Heart left ventricle (tissue), 16 donors: ENCODE data around the gene LYZL1. TPM values are rescaled to one million over a fixed set of nuclear protein-coding genes. Genes with fewer than 3 reads are reported as not detected.

Source experiments
- ATAC-seq, 4 donors: fragments of 200-7000 bp; cut with Tn5 transposase; one replicate each; pipeline ENCODE4 v1.9.1; 2020 to 2022; ENCODE audit warnings: moderate library complexity in 4 of 4, mild to moderate bottlenecking in 3 of 4, moderate number of reproducible peaks in 1 of 4
- DNase-seq, 5 donors: peaks; one replicate each; pipeline ENCODE4 v3.0.0-alpha.2; 2020
- H3K27ac ChIP-seq, 12 donors: fragments of 200-600 bp; sonication (generic) in 4 of 12; one replicate each; pipeline versions ENCODE4 v1.5.0 to v1.8.0; 2016 to 2022; ENCODE audit warnings: mild to moderate bottlenecking in 2 of 12
- H3K27me3 ChIP-seq, 9 donors: fragments of 200-600 bp; sonication (generic) in 2 of 9; one replicate each; pipeline versions ENCODE4 v1.5.1 to v1.8.0; 2016 to 2022; ENCODE audit warnings: mild to moderate bottlenecking in 3 of 9
- H3K36me3 ChIP-seq, 9 donors: fragments of 200-600 bp; sonication (generic) in 2 of 9; one replicate each; pipeline versions ENCODE4 v1.5.0 to v1.8.0; 2018 to 2022; ENCODE audit warnings: mild to moderate bottlenecking in 2 of 9
- H3K4me1 ChIP-seq, 12 donors: fragments of 200-600 bp; sonication (generic) in 4 of 12; one replicate each; pipeline versions ENCODE4 v1.5.0 to v1.8.0; 2016 to 2022; ENCODE audit warnings: mild to moderate bottlenecking in 3 of 12
- H3K4me3 ChIP-seq, 12 donors: fragments of 200-600 bp; sonication (generic) in 4 of 12; one replicate each; pipeline versions ENCODE4 v1.5.0 to v1.8.0; 2017 to 2022; ENCODE audit warnings: mild to moderate bottlenecking in 9 of 12, moderate library complexity in 4 of 12
- H3K9me3 ChIP-seq, 12 donors: fragments of 200-600 bp; sonication (generic) in 4 of 12; one replicate each; pipeline versions ENCODE4 v1.5.0 to v1.8.0; 2016 to 2022; ENCODE audit warnings: mild to moderate bottlenecking in 1 of 12
- POLR2A ChIP-seq, 2 donors: fragments of 450-650 bp; IDR thresholded peaks; one replicate each; pipeline ENCODE4 v1.6.1; 2017; ENCODE audit warnings: antibody characterized with exemption in 2 of 2, mild to moderate bottlenecking in 2 of 2, moderate library complexity in 2 of 2
- WGBS, 4 donors: extraction: QIAGEN DNeasy Blood & Tissue Kit in 2 of 4; methylation state at CpG; one replicate each; pipeline versions ENCODE4 v1.1.5 to v1.1.7; 2013 to 2018; 5-methylcytosine and 5-hydroxymethylcytosine counted together
- intact Hi-C, 10 donors: fragments of 100-400 bp; cut with DNase I; formaldehyde crosslinking; loops; one replicate each; pipeline versions ENCODE4 v1.11.1 to v1.14.2; 2022
- polyA plus RNA-seq, 2 donors: library from polyadenylated mRNA; stranded (reverse); fragments of 200-250 nt; gene quantifications; one replicate each; pipeline ENCODE4 v1.2.3, GENCODE V29; 2013
- total RNA-seq, 9 donors: library from RNA; depleted of rRNA in 2 of 9; stranded (reverse); fragments of >200 nt in 2 of 9; fragmentation: NEBNext Ultra II Directional in 3 of 9; extraction: Animal tissue kit (Norgen Biotek cat#: 25700) in 3 of 9; gene quantifications; one replicate each; pipeline versions ENCODE4 v1.1.0 to v1.2.4, GENCODE V29; 2016 to 2023
- TF ChIP-seq, protein P1 (sequence below), 12 donors: fragments of 200-600 bp; sonication (generic) in 4 of 12; IDR thresholded peaks; one replicate each; pipeline versions ENCODE4 v1.5.0 to v1.8.0; 2018 to 2022; ENCODE audit warnings: antibody characterized with exemption in 12 of 12, mild to moderate bottlenecking in 5 of 12
- donor health status: ischemic (EF 13 %, LVEDD 7.1; RV severe dilation, severe dysfunction).
- donor health status: healthy with polysubstance abuse.
- donor health status: DM: no; HTN: yes; CAD: no.
- donor health status: DM: no; HTN: no; CAD: no.
- donor health status: ischemic (EF 25% LVEDD 6.9; RV normal size, moderate dysfunction).
- donor health status: ischemic (EF 25% LVEDD 5.7; RV mildly dilated, moderate dysfunction).
- donor health status: healthy.
- donor health status: DM: yes; HTN: yes; CAD: no.
- donor health status: ischemic (EF 35%, LVEDD 5.7; RV mildly dilated, moderate dysfunction).
- donor health status: nonischemic (EF 11% LVEDD 7.7; RV severe dilation, severe dysfunction).
- donor health status: DM: yes; HTN: yes; CAD: no.
- donor health status: PGD.
- donor health status: ischemic (EF 29% LVEDD 5.4; RV normal size, mild dysfunction).
- donor health status: nonischemic (EF 23%, LVEDD 6.1; RV moderate dilation, normal function).

LYZL1 gene
- total and polyA plus RNA-seq, 11 donors, result not detected

GRCh38 chr10:29345910-29346209, 57.0 kb downstream of the LYZL1 start:
- H3K27me3 ChIP-seq, result no peaks in the 10 kb centered on the region
- no peaks in the 10 kb centered on the region for H3K36me3 ChIP-seq
- DNase-seq (no peak), ATAC-seq (no peak)
- H3K4me1 ChIP-seq, result peaks cover 0 to 17% (median 2%) of the 10 kb centered on the region in 12 donors
- TF ChIP-seq, protein P1, sequence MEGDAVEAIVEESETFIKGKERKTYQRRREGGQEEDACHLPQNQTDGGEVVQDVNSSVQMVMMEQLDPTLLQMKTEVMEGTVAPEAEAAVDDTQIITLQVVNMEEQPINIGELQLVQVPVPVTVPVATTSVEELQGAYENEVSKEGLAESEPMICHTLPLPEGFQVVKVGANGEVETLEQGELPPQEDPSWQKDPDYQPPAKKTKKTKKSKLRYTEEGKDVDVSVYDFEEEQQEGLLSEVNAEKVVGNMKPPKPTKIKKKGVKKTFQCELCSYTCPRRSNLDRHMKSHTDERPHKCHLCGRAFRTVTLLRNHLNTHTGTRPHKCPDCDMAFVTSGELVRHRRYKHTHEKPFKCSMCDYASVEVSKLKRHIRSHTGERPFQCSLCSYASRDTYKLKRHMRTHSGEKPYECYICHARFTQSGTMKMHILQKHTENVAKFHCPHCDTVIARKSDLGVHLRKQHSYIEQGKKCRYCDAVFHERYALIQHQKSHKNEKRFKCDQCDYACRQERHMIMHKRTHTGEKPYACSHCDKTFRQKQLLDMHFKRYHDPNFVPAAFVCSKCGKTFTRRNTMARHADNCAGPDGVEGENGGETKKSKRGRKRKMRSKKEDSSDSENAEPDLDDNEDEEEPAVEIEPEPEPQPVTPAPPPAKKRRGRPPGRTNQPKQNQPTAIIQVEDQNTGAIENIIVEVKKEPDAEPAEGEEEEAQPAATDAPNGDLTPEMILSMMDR (IDR thresholded peaks at IDR 0.05), result no peak
- no peak for TF ChIP-seq POLR2A (IDR thresholded peaks at IDR 0.05)
- H3K4me3 ChIP-seq, result no peak overlapping the region
- no peaks in the 10 kb centered on the region for H3K9me3 ChIP-seq
- H3K27ac ChIP-seq, result no peak overlapping the region
- intact Hi-C loops, result no loop called here
- 94 to 100% (median 97%) methylated on average over 3 of the region's 3 CpGs for WGBS, 4 donors

DNA sequence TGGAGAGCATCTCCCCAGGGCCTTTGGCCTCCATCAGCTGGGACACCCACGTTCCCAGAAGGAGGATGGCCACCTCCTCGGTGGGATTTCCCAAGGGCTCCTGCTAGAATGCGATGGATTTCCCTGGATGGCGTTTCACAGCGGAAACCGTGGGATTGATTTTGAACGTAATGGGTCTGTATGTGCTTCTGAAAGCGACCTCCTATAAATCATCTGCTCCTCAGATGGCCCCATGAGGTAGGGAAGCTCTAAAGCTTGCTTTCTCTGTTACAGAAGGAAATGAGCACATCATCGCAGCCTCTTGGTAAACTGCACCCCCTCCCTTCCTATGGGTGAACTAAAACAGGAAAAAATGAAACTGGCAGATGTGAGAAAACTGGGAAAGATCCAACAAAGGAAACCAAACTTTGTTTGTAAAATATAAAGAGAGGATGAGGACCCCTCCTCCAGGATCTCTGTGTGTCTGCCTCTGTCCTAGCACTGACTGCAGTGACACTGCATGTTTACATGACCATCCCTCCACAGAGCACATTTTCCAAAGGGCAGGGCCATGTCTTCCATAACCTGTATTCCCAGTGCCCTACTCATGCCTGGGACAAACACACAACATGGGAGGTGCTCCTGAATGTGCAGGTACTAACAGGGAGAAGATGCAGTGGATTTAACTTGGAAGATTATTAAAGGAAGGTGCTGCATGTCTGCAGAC, 57.6 kb downstream of the LYZL1 start:
- no peak for TF ChIP-seq POLR2A (IDR thresholded peaks at IDR 0.05)
- TF ChIP-seq, protein P1 (IDR thresholded peaks at IDR 0.05), result no peak
- 64 to 72% (median 68%) methylated on average over 9 of the region's 9 CpGs for WGBS, 4 donors
- Histone ChIP-seq H3K36me3 (no peaks in the 10 kb centered on the region), H3K27ac (no peak overlapping the region), H3K4me1 (peaks cover 0 to 17% (median 2%) of the 10 kb centered on the region in 12 donors), H3K9me3 (no peaks in the 10 kb centered on the region), H3K4me3 (no peak overlapping the region), H3K27me3 (no peaks in the 10 kb centered on the region)
- no peak for DNase-seq
- intact Hi-C loops, result no loop called here
- no peak for ATAC-seq

GRCh38 chr10:29348836-29349235, 60.0 kb downstream of the LYZL1 start:
- 74 to 97% (median 82%) methylated on average over 5 of the region's 5 CpGs for WGBS, 4 donors
- intact Hi-C loops, result no loop called here
- DNase-seq, result no peak

GRCh38 chr10:29353305-29353704, 64.4 kb downstream of the LYZL1 start:
- WGBS, 4 donors, result 58 to 70% (median 68%) methylated on average over 3 of the region's 3 CpGs
- no peak for TF ChIP-seq POLR2A (IDR thresholded peaks at IDR 0.05)
- TF ChIP-seq, protein P1 (IDR thresholded peaks at IDR 0.05), result no peak
- Histone ChIP-seq H3K4me1 (no peaks in the 10 kb centered on the region), H3K9me3 (no peaks in the 10 kb centered on the region), H3K4me3 (no peak overlapping the region), H3K27me3 (no peaks in the 10 kb centered on the region), H3K27ac (no peak overlapping the region), H3K36me3 (no peaks in the 10 kb centered on the region)
- intact Hi-C loops, result no loop called here
- DNase-seq, result no peak
- no peak for ATAC-seq

More at GRCh38 chr10:29348836-29349235, 60.0 kb downstream of the LYZL1 start:
- no peak overlapping the region for H3K4me3 ChIP-seq
- TF ChIP-seq, protein P1 (IDR thresholded peaks at IDR 0.05), result no peak
- TF ChIP-seq POLR2A (IDR thresholded peaks at IDR 0.05), result no peak
- H3K36me3 ChIP-seq, result no peaks in the 10 kb centered on the region
- ATAC-seq, result no peak
- H3K4me1 ChIP-seq, result peaks cover 0 to 10% (median under 1%) of the 10 kb centered on the region in 12 donors
- H3K27me3 ChIP-seq, result no peaks in the 10 kb centered on the region
- no peak overlapping the region for H3K27ac ChIP-seq
- H3K9me3 ChIP-seq, result no peaks in the 10 kb centered on the region
